ENCODE results near the gene KLK10.
"Not testable (repeated sequence)": the region's sequence is repeated elsewhere in the genome, so short reads cannot be mapped to it uniquely, and the experiment has no call there.

The KLK10 gene

DNA sequence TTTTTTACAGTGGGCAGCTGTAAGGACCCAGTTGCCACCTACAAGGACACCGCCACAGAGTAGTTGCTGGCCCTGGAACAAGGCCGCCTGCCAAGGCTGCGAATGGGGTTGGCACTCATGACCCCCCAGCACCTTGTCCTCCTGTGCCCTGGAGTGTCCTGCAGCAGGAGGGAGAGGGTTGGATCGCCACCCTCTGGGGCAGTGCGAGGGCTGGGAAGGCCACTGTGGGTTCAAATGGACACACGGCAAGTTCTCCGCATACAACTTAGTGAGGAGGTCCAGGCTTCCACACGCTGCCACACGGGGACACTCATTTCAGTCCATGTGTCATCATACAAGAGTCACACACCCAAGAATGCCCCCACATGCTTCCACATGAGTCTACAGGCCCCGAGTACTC, 19.1 kb downstream of the KLK10 start:
- no peak overlapping the region for H3K4me3 ChIP-seq (ENCODE audit: low read depth in 1 of 2, low read length in 2 of 2)
- no peaks in the 10 kb centered on the region for H3K36me3 ChIP-seq (ENCODE audit: insufficient read depth, low read length)
- H3K27ac ChIP-seq (ENCODE audit: low read depth, low read length) = no peak overlapping the region
- no peaks in the 10 kb centered on the region for H3K4me1 ChIP-seq (ENCODE audit: insufficient read depth, low read length)
- peaks cover 8 to 35% of the 10 kb centered on the region in 2 donors for H3K27me3 ChIP-seq (ENCODE audit: control insufficient read depth in 1 of 2, insufficient read depth in 2 of 2, low read length in 2 of 2)
- H3K9ac ChIP-seq (ENCODE audit: low read length) = no peak overlapping the region
- H3K9me3 ChIP-seq (ENCODE audit: low read length) = no peaks in the 10 kb centered on the region

DNA sequence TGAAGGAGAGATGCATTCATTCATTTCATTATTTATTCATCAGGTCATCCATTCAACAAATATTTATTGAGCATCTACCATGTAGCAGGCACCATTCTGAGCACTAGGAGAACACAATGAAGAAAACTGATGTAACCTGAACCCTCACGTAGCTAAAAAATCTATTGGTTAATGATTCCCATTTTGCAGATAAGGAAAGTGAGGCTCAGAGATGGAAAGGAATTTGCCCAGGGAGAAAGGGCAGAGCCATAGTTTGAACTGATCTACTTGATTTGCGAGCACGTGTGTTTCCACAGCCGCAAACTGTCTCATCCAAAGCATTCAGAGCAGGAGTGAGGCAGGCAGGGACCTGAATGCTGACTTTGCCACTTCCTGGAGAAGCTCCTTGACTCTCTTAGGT, 20.8 kb downstream of the KLK10 start:
- no peaks in the 10 kb centered on the region for H3K4me1 ChIP-seq (ENCODE audit: insufficient read depth, low read length)
- no peak overlapping the region for H3K4me3 ChIP-seq (ENCODE audit: low read depth in 1 of 2, low read length in 2 of 2)
- no peaks in the 10 kb centered on the region for H3K9me3 ChIP-seq (ENCODE audit: low read length)
- H3K27ac ChIP-seq (ENCODE audit: low read depth, low read length) = no peak overlapping the region
- no peak overlapping the region for H3K9ac ChIP-seq (ENCODE audit: low read length)
- no peaks in the 10 kb centered on the region for H3K36me3 ChIP-seq (ENCODE audit: insufficient read depth, low read length)
- H3K27me3 ChIP-seq (ENCODE audit: control insufficient read depth in 1 of 2, insufficient read depth in 2 of 2, low read length in 2 of 2) = peaks cover 8 to 35% of the 10 kb centered on the region in 2 donors

DNA sequence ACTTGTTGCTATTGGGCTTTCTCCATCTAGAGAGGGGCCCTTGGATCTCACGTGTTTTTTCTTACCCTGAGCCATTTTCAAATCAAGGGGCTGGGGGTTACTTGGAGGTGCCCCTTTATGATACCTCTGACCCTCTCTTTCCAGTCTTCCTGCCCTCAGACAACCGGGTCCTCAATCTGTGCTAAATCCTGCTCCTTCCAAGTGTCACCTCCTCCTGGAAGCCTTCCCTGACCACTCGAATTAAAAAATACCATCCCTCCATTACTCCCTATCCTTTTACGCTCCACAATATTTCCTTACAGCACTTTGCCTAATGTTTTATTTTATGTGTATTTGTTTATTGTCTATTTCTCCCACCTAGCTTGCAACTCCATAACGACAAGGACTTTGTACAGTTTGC, 21.4 kb downstream of the KLK10 start:
- no peaks in the 10 kb centered on the region for H3K4me1 ChIP-seq (ENCODE audit: insufficient read depth, low read length)
- peaks cover 8 to 31% of the 10 kb centered on the region in 2 donors for H3K27me3 ChIP-seq (ENCODE audit: control insufficient read depth in 1 of 2, insufficient read depth in 2 of 2, low read length in 2 of 2)
- no peaks in the 10 kb centered on the region for H3K9me3 ChIP-seq (ENCODE audit: low read length)
- no peaks in the 10 kb centered on the region for H3K36me3 ChIP-seq (ENCODE audit: insufficient read depth, low read length)
- H3K4me3 ChIP-seq (ENCODE audit: low read depth in 1 of 2, low read length in 2 of 2) = no peak overlapping the region
- H3K27ac ChIP-seq (ENCODE audit: low read depth, low read length) = no peak overlapping the region
- H3K9ac ChIP-seq (ENCODE audit: low read length) = no peak overlapping the region

GRCh38 chr19:50994129-50994528, 25.4 kb downstream of the KLK10 start:
- no peak overlapping the region for H3K4me3 ChIP-seq (ENCODE audit: low read depth in 1 of 2, low read length in 2 of 2)
- no peaks in the 10 kb centered on the region for H3K4me1 ChIP-seq (ENCODE audit: insufficient read depth, low read length)
- H3K27me3 ChIP-seq (ENCODE audit: control insufficient read depth in 1 of 2, insufficient read depth in 2 of 2, low read length in 2 of 2) = no peaks in the 10 kb centered on the region
- no peak overlapping the region for H3K27ac ChIP-seq (ENCODE audit: low read depth, low read length)
- H3K9me3 ChIP-seq (ENCODE audit: low read length) = no peaks in the 10 kb centered on the region
- H3K36me3 ChIP-seq (ENCODE audit: insufficient read depth, low read length) = no peaks in the 10 kb centered on the region
- no peak overlapping the region for H3K9ac ChIP-seq (ENCODE audit: low read length)

- no peaks in the 10 kb centered on the region for H3K27me3 ChIP-seq (ENCODE audit: control insufficient read depth in 1 of 2, insufficient read depth in 2 of 2, low read length in 2 of 2)
- no peak overlapping the region for H3K9ac ChIP-seq (ENCODE audit: low read length)
- no peak overlapping the region for H3K4me3 ChIP-seq (ENCODE audit: low read depth in 1 of 2, low read length in 2 of 2)
- no peak overlapping the region for H3K27ac ChIP-seq (ENCODE audit: low read depth, low read length)
- no peaks in the 10 kb centered on the region for H3K4me1 ChIP-seq (ENCODE audit: insufficient read depth, low read length)
- H3K9me3 ChIP-seq (ENCODE audit: low read length) = no peaks in the 10 kb centered on the region
- no peaks in the 10 kb centered on the region for H3K36me3 ChIP-seq (ENCODE audit: insufficient read depth, low read length)
These were observed 26.9 kb downstream of the KLK10 start for GRCh38 chr19:50992666-50993035.

- peaks cover 0 to 17% of the 10 kb centered on the region in 2 donors for H3K27me3 ChIP-seq (ENCODE audit: control insufficient read depth in 1 of 2, insufficient read depth in 2 of 2, low read length in 2 of 2)
- H3K4me1 ChIP-seq (ENCODE audit: insufficient read depth, low read length); H3K27ac ChIP-seq (ENCODE audit: low read depth, low read length); H3K9ac ChIP-seq (ENCODE audit: low read length); H3K36me3 ChIP-seq (ENCODE audit: insufficient read depth, low read length); H3K9me3 ChIP-seq (ENCODE audit: low read length); H3K4me3 ChIP-seq (ENCODE audit: low read depth in 1 of 2, low read length in 2 of 2): not testable (repeated sequence)
These were observed 35.1 kb downstream of the KLK10 start for GRCh38 chr19:50984416-50984815.

- H3K4me1 ChIP-seq (ENCODE audit: insufficient read depth, low read length) = no peaks in the 10 kb centered on the region
- no peak within 1 kb of the TSS for H3K9ac ChIP-seq (ENCODE audit: low read length)
- H3K27ac ChIP-seq (ENCODE audit: low read depth, low read length) = no peak within 1 kb of the TSS
- no peaks in the 10 kb centered on the region for H3K9me3 ChIP-seq (ENCODE audit: low read length)
- no peak within 1 kb of the TSS for H3K4me3 ChIP-seq (ENCODE audit: low read depth in 1 of 2, low read length in 2 of 2)
- peaks cover 0 to 19% of the 10 kb centered on the region in 2 donors for H3K27me3 ChIP-seq (ENCODE audit: control insufficient read depth in 1 of 2, insufficient read depth in 2 of 2, low read length in 2 of 2)
- H3K36me3 ChIP-seq (ENCODE audit: insufficient read depth, low read length) = no peaks in the 10 kb centered on the region
These were observed 35.8 kb downstream of the KLK10 start, which contains the start of gene KLK7 for GRCh38 chr19:50983625-50984292. TSS of gene KLK7 (minus strand) at chr19:50983917. CDS start at chr19:50982399, 1,518 bp downstream.

- Histone ChIP-seq H3K27ac (ENCODE audit: low read depth, low read length) (no peak overlapping the region), H3K36me3 (ENCODE audit: insufficient read depth, low read length) (no peaks in the 10 kb centered on the region), H3K9me3 (ENCODE audit: low read length) (no peaks in the 10 kb centered on the region), H3K4me3 (ENCODE audit: low read depth in 1 of 2, low read length in 2 of 2) (no peak overlapping the region), H3K27me3 (ENCODE audit: control insufficient read depth in 1 of 2, insufficient read depth in 2 of 2, low read length in 2 of 2) (peaks cover 0 to 19% of the 10 kb centered on the region in 2 donors), H3K9ac (ENCODE audit: low read length) (no peak overlapping the region), H3K4me1 (ENCODE audit: insufficient read depth, low read length) (no peaks in the 10 kb centered on the region)
These were observed 37.3 kb downstream of the KLK10 start for GRCh38 chr19:50982186-50982585.

- Histone ChIP-seq H3K9ac (ENCODE audit: low read length) (no peak overlapping the region), H3K4me3 (ENCODE audit: low read depth in 1 of 2, low read length in 2 of 2) (no peak overlapping the region), H3K9me3 (ENCODE audit: low read length) (no peaks in the 10 kb centered on the region), H3K36me3 (ENCODE audit: insufficient read depth, low read length) (no peaks in the 10 kb centered on the region), H3K27me3 (ENCODE audit: control insufficient read depth in 1 of 2, insufficient read depth in 2 of 2, low read length in 2 of 2) (peaks cover 0 to 19% of the 10 kb centered on the region in 2 donors), H3K27ac (ENCODE audit: low read depth, low read length) (no peak overlapping the region), H3K4me1 (ENCODE audit: insufficient read depth, low read length) (no peaks in the 10 kb centered on the region)
These were observed 37.8 kb downstream of the KLK10 start for GRCh38 chr19:50981587-50982146.

DNA sequence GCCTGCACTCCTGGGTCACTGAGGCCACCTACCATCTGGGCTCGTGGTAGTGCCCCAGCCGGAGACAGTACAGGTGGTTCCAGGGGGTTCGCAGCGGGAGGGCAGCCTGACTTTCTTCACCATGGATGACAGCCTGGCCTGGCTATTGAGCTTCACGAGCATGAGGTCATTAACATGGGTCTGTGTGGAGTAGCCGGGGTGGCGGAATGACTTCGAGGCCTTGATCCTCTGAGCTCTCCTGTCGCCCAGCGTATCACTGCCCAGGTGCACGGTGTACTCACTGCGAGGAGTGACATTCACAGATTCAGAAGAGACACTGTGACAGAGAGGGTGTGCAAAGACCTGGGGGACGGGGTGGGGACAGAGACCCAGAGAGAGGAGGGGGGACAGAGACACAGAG, 39.3 kb downstream of the KLK10 start:
- Histone ChIP-seq H3K27ac (ENCODE audit: low read depth, low read length) (no peak overlapping the region), H3K9ac (ENCODE audit: low read length) (no peak overlapping the region), H3K27me3 (ENCODE audit: control insufficient read depth in 1 of 2, insufficient read depth in 2 of 2, low read length in 2 of 2) (peaks cover 0 to 19% of the 10 kb centered on the region in 2 donors), H3K4me3 (ENCODE audit: low read depth in 1 of 2, low read length in 2 of 2) (no peak overlapping the region), H3K4me1 (ENCODE audit: insufficient read depth, low read length) (no peaks in the 10 kb centered on the region), H3K36me3 (ENCODE audit: insufficient read depth, low read length) (no peaks in the 10 kb centered on the region), H3K9me3 (ENCODE audit: low read length) (no peaks in the 10 kb centered on the region)

- Histone ChIP-seq H3K9me3 (ENCODE audit: low read length) (no peaks in the 10 kb centered on the region), H3K36me3 (ENCODE audit: insufficient read depth, low read length) (no peaks in the 10 kb centered on the region), H3K4me1 (ENCODE audit: insufficient read depth, low read length) (no peaks in the 10 kb centered on the region), H3K27me3 (ENCODE audit: control insufficient read depth in 1 of 2, insufficient read depth in 2 of 2, low read length in 2 of 2) (peaks cover 0 to 19% of the 10 kb centered on the region in 2 donors), H3K27ac (ENCODE audit: low read depth, low read length) (no peak overlapping the region), H3K4me3 (ENCODE audit: low read depth in 1 of 2, low read length in 2 of 2) (no peak overlapping the region), H3K9ac (ENCODE audit: low read length) (no peak overlapping the region)
These were observed 39.8 kb downstream of the KLK10 start for GRCh38 chr19:50979758-50980157.
